Heart left ventricle (tissue), 13 donors: ENCODE measurements around the gene KANSL1.

ENCODE experiments used
- POLR2A ChIP-seq, 2 donors: fragments of 450-650 bp; IDR thresholded peaks; one replicate each; pipeline ENCODE4 v1.6.1; 2017; ENCODE audit warnings: antibody characterized with exemption in 2 of 2, mild to moderate bottlenecking in 2 of 2, moderate library complexity in 2 of 2
- TF ChIP-seq, protein P1 (sequence below), 12 donors: fragments of 200-600 bp; sonication (generic) in 4 of 12; IDR thresholded peaks; one replicate each; pipeline versions ENCODE4 v1.5.0 to v1.8.0; 2018 to 2022; ENCODE audit warnings: antibody characterized with exemption in 12 of 12, mild to moderate bottlenecking in 5 of 12
- donor health status: ischemic (EF 13 %, LVEDD 7.1; RV severe dilation, severe dysfunction).
- donor health status: DM: no; HTN: yes; CAD: no.
- donor health status: DM: no; HTN: no; CAD: no.
- donor health status: ischemic (EF 25% LVEDD 6.9; RV normal size, moderate dysfunction).
- donor health status: ischemic (EF 25% LVEDD 5.7; RV mildly dilated, moderate dysfunction).
- donor health status: ischemic (EF 35%, LVEDD 5.7; RV mildly dilated, moderate dysfunction).
- donor health status: nonischemic (EF 11% LVEDD 7.7; RV severe dilation, severe dysfunction).
- donor health status: DM: yes; HTN: yes; CAD: no.
- donor health status: PGD.
- donor health status: ischemic (EF 29% LVEDD 5.4; RV normal size, mild dysfunction).
- donor health status: nonischemic (EF 23%, LVEDD 6.1; RV moderate dilation, normal function).

DNA sequence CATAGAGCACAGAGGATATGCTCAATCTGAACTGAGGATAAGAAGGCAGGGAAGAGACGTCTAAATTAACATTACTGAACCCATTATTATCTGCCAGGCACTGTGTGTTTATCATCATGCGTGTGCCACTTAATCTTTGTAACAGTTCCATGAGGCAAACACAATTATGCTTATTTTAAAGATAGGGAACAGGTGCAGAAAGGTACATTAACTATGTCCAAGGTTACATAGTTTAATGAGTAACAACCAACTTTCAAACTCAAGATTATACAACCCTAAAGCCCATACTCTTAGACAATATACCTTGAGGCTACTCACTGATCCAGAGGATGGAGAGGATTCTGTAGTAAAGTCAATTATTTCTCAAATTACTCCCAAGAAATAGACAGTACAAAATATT, 151.0 kb downstream of the KANSL1 start:
- TF ChIP-seq, protein P1, sequence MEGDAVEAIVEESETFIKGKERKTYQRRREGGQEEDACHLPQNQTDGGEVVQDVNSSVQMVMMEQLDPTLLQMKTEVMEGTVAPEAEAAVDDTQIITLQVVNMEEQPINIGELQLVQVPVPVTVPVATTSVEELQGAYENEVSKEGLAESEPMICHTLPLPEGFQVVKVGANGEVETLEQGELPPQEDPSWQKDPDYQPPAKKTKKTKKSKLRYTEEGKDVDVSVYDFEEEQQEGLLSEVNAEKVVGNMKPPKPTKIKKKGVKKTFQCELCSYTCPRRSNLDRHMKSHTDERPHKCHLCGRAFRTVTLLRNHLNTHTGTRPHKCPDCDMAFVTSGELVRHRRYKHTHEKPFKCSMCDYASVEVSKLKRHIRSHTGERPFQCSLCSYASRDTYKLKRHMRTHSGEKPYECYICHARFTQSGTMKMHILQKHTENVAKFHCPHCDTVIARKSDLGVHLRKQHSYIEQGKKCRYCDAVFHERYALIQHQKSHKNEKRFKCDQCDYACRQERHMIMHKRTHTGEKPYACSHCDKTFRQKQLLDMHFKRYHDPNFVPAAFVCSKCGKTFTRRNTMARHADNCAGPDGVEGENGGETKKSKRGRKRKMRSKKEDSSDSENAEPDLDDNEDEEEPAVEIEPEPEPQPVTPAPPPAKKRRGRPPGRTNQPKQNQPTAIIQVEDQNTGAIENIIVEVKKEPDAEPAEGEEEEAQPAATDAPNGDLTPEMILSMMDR (IDR thresholded peaks at IDR 0.05), result no peak
- no peak for TF ChIP-seq POLR2A (IDR thresholded peaks at IDR 0.05)
